ENCODE data around the gene HIVEP3. TPM values are rescaled to one million over a fixed set of nuclear protein-coding genes. Genes with fewer than 3 reads are reported as not detected.

HIVEP3 gene
- total RNA-seq, 1 donor from 2014 or later: 6.4 TPM

DNA sequence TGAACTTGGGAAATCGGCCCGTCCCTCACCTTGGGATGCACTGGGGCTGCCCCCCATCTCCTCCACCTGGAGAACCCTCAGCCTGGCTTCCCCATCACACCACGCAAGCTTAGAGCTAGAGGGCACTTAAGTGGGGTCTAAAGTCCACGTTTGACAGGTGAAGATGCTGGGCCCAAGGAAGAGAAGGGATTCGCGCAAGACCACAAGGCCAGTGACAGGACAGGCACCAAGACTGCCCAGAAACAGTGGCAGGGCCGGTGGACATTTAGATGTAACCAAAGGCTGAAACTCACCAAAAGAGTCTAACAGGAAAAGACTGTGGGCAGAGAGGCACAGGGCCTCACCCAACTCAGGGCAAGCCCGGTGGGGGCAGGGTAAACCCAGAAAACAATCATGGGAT lies 303.4 kb downstream of the HIVEP3 start:
- DNase-seq (no peak), ATAC-seq (ENCODE audit: poor library complexity) (no peak)
- intact Hi-C loops (cut with DNase I): no loop called here

GRCh38 chr1:41614818-41615217 lies 303.9 kb downstream of the HIVEP3 start:
- intact Hi-C loops (cut with DNase I): no loop called here
- ATAC-seq (ENCODE audit: poor library complexity) (no peak), DNase-seq (no peak)

GRCh38 chr1:41613689-41614574 lies 304.8 kb downstream of the HIVEP3 start:
- intact Hi-C loops (cut with DNase I): no loop called here
- DNase-seq (no peak), ATAC-seq (ENCODE audit: poor library complexity) (no peak)

DNA sequence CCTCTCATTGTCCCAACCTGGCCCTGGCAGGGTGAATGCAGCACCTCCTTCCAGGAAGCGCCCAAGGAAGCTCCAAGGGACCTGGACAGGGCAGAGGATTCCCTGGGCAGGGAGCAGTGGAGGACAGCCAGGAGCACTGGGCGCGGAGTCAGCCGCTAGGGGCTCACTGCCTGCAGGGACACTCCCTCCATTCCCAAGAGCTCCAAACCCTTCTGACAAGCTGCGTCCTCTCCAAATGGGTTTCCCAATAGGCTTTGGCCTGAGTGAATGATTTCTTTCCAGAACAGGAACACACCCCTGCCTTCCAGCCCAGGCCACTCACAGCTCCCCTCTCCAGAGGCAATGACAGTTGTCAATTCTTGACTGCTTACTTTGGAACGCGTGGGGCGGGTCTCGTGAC lies 305.8 kb downstream of the HIVEP3 start:
- ATAC-seq (ENCODE audit: poor library complexity): no peak
- intact Hi-C loops (cut with DNase I): no loop called here
- no peak for DNase-seq

GRCh38 chr1:41611932-41612450 lies 306.7 kb downstream of the HIVEP3 start:
- intact Hi-C loops (cut with DNase I): no loop called here
- no peak for ATAC-seq (ENCODE audit: poor library complexity)
- DNase-seq: no peak

DNA sequence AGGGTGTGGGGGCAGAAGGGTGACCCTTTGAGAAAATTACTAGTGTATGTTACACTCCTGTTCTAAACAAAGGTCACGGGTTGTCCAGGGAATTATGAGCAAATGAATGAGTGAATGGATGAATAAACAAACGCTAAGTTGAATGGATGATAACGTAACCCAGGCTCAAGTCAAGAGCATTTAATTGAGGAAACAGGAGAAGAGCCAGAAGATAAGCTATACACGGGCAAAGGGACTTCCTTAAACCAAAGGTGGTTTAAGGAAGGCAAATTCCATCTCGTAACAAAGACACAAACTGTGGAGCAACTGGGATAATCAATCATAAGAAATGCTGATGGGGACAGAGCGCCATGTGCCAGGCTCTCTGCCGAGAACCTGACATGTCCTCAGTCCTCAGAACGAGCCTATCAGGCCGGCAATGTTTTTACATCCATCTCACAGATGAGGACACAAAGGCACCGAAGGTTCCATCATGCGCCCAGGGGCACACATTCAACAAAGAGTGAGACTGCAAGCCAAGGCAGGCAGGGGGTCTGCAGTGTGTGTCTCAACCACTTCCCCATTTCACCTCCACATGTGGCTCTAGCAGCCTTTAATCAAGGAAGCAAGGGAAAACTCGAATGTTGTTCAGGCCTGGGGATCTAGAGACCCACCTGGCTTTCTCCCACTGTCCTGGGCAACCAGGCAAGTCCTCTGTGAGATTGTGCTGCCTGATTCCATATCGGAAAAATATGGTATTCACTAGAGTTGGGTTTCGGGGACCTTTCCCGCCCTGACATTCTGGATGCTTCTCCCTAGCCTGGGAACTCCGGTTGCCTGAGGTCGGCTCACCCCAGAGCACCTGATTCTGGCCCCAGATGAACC lies 307.4 kb downstream of the HIVEP3 start:
- DNase-seq (no peak), ATAC-seq (ENCODE audit: poor library complexity) (no peak)
- intact Hi-C loops (cut with DNase I): no loop called here

DNA sequence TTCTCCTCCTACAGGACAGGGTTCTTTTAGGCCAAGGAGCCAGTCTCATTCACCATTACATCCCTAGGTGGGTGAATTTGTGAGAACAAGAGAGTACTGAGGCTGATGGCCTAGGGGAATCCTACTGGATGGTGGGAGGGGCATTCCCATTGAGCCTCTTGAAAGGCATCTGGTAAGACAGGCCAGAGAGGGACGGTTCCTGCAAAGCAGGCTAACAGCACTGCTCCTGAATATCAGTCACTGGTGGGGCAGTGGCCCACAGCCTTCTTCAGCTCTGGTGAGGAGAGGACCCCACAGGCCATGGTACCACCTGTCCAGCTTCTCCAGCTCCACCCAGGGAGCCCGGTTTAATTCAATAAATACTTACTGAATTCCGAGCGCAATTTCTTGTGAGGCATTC lies 308.4 kb downstream of the HIVEP3 start:
- DNase-seq: no peak
- intact Hi-C loops (cut with DNase I): no loop called here
- no peak for ATAC-seq (ENCODE audit: poor library complexity)

- intact Hi-C loops (cut with DNase I): no loop called here
- ATAC-seq (ENCODE audit: poor library complexity) (no peak), DNase-seq (no peak)
Measured at GRCh38 chr1:41609166-41609883, 309.4 kb downstream of the HIVEP3 start.

GRCh38 chr1:41608211-41608610 lies 310.5 kb downstream of the HIVEP3 start:
- DNase-seq: no peak
- intact Hi-C loops (cut with DNase I): no loop called here
- ATAC-seq (ENCODE audit: poor library complexity): peak; percentile 36

DNA sequence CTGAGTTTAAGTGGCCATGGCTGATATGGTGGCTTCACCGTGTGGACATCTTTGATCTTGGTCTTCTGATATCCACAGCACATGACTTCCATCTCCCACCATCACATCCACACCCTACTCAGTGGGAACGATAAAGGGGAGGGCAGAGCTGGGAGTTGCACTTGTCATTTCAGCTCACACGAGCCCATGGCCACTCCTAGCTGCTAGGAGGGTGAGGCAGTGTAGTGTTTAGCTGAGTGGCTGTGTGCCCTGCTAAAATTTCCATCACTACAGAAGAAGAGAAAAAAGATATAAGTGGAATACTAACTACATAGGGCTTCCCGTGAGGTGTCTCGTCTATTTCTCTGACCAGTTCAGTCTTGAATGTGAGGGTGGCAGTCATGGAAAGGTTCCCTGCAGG lies 310.9 kb downstream of the HIVEP3 start:
- no peak for ATAC-seq (ENCODE audit: poor library complexity)
- intact Hi-C loops (cut with DNase I): no loop called here
- DNase-seq: no peak

DNA sequence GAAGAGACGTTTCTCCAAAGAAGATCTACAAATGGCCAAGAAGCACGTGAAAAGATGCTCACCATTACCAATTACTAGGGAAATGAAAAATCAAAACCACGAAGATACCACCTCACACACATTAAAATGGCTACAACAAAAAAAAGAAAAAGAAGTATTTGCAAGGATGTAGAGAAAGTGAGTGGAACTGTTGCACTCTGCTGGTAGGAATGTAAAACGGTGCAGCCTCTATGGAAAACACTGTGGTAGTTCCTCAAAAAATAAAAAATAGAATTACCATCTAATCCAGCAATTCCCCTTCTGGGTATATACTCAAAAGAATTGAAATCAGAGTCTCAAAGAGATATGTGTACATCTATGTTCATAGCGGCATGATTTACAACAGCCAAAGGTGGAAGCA lies 318.8 kb downstream of the HIVEP3 start:
- no peak for ATAC-seq (ENCODE audit: poor library complexity)
- DNase-seq: no peak
- intact Hi-C loops (cut with DNase I): no loop called here

DNA sequence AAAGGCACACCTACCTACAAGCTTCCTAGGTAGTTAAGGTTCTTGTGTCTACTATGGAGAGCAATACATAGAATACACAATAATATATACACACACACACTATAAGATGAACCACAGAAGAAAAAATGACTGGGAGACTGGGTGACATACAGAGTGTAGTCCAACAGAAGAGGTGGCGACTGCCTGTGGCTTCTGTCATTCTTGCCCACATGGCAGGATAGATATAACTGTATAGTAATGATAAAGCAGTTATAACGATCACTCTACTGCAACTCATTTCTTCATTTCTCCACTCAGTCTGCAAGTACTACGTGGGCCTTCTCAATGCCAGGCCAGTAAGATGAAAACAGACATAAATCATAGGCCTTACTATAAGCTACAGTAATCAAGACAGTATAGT lies 320.4 kb downstream of the HIVEP3 start:
- intact Hi-C loops (cut with DNase I): no loop called here
- no peak for DNase-seq
- ATAC-seq (ENCODE audit: poor library complexity): no peak

GRCh38 chr1:41592451-41593125 lies 326.1 kb downstream of the HIVEP3 start:
- ATAC-seq (ENCODE audit: poor library complexity) (no peak), DNase-seq (no peak)
- intact Hi-C loops (cut with DNase I): no loop called here

GRCh38 chr1:41591891-41592290 lies 326.8 kb downstream of the HIVEP3 start:
- ATAC-seq (ENCODE audit: poor library complexity) (no peak), DNase-seq (no peak)
- intact Hi-C loops (cut with DNase I): no loop called here

GRCh38 chr1:41590331-41590730 lies 328.4 kb downstream of the HIVEP3 start:
- ATAC-seq (ENCODE audit: poor library complexity): no peak
- intact Hi-C loops (cut with DNase I): no loop called here
- DNase-seq: no peak

DNA sequence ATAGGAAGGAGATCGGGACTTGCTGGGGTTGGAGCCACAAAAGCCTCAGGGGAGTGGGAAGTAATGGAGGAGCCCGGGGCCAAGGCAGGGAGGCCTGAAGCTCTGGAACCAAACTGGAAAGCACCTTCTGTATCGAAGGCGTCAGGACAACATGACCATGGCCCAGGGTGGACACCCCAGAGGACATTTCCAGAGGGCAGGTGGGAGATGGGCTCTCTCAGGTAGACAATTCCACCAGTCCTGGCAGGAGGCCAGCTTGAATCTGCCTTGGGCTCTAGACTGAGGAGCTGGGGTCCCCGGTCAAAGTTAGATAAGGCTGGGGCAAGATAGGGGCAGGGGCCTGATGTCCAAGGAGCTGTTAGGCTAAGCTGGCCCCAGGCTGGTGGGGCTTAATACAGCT lies 329.3 kb downstream of the HIVEP3 start:
- no peak for ATAC-seq (ENCODE audit: poor library complexity)

GRCh38 chr1:41588334-41588875 lies 330.3 kb downstream of the HIVEP3 start:
- intact Hi-C loops (cut with DNase I): no loop called here
- no peak for ATAC-seq (ENCODE audit: poor library complexity)
- DNase-seq: no peak

More for the DNA sequence above, 329.3 kb downstream of the HIVEP3 start:
- intact Hi-C loops (cut with DNase I): no loop called here
- DNase-seq: no peak

DNA sequence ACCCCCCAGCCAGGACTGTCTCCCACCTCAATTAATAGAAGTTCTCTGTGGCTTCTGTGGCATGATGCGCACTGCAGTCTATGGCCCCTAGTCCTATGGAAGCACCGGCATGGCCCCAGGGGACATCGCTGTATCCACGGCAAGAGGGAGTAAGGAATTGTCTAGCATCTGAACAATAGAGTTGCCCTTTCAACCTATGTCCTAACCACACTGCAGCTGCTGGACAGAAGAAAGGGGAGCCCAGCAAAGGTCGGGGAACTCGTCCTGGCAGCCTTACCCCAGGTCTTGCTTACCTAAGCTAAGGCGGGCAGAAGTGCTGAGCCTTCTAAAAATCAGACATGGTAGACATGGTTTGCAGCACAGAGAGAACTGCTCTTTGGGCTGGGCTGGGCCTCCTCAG lies 330.9 kb downstream of the HIVEP3 start:
- intact Hi-C loops (cut with DNase I): no loop called here
- DNase-seq: no peak
- no peak for ATAC-seq (ENCODE audit: poor library complexity)
